ENCODE results near the gene TMEM116. TPM values are rescaled to one million over a fixed set of nuclear protein-coding genes. Genes with fewer than 3 reads are reported as not detected.
"Not testable (repeated sequence)": the region's sequence is repeated elsewhere in the genome, so short reads cannot be mapped to it uniquely, and the experiment has no call there.

Gene TMEM116
- polyA plus RNA-seq, 3 donors: 5.1 to 6.1 (median 5.5) TPM

GRCh38 chr12:111992464-111992863 is 20.5 kb downstream of the TMEM116 start:
- no peak overlapping the region for H3K27ac ChIP-seq (ENCODE audit: low read depth, low read length)
- 79 to 84% (median 82%) methylated on average over 6 of the region's 6 CpGs for WGBS, 3 donors

GRCh38 chr12:111991946-111992345 is 21.0 kb downstream of the TMEM116 start:
- H3K27ac ChIP-seq (ENCODE audit: low read depth, low read length): no peak overlapping the region
- 93 to 98% (median 96%) methylated on average over 2 to 4 of the region's 4 CpGs for WGBS, 3 donors

GRCh38 chr12:111991535-111991934 is 21.4 kb downstream of the TMEM116 start:
- WGBS, 3 donors: 92 to 98% (median 95%) methylated on average over 2 of the region's 2 CpGs
- H3K27ac ChIP-seq (ENCODE audit: low read depth, low read length): no peak overlapping the region

- no peak overlapping the region for H3K27ac ChIP-seq (ENCODE audit: low read depth, low read length)
- 74 to 91% (median 90%) methylated on average over 2 of the region's 2 CpGs for WGBS, 3 donors
These were observed 28.1 kb downstream of the TMEM116 start for GRCh38 chr12:111984820-111985219.

GRCh38 chr12:111981987-111982386 is 31.0 kb downstream of the TMEM116 start:
- 94 to 100% (median 96%) methylated on average over 2 of the region's 2 CpGs for whole genome bisulfite sequencing, 3 donors
- no peak overlapping the region for H3K27ac ChIP-seq (ENCODE audit: low read depth, low read length)

- WGBS, 3 donors: 77 to 94% (median 87%) methylated on average over 5 of the region's 5 CpGs
These were observed 32.4 kb downstream of the TMEM116 start for GRCh38 chr12:111980598-111980997.

GRCh38 chr12:111978545-111978944 is 34.4 kb downstream of the TMEM116 start:
- no peak overlapping the region for H3K27ac ChIP-seq (ENCODE audit: low read depth, low read length)

More at GRCh38 chr12:111980598-111980997, 32.4 kb downstream of the TMEM116 start:
- no peak overlapping the region for H3K27ac ChIP-seq (ENCODE audit: low read depth, low read length)

GRCh38 chr12:111976860-111977259 is 36.1 kb downstream of the TMEM116 start:
- H3K27ac ChIP-seq (ENCODE audit: low read depth, low read length): no peak overlapping the region

- 89 to 97% (median 93%) methylated on average over 6 of the region's 6 CpGs for WGBS, 3 donors
- H3K27ac ChIP-seq (ENCODE audit: low read depth, low read length): no peak overlapping the region
These were observed 36.7 kb downstream of the TMEM116 start for GRCh38 chr12:111976291-111976690.

GRCh38 chr12:111975161-111975931 is 37.6 kb downstream of the TMEM116 start:
- no peak overlapping the region for H3K27ac ChIP-seq (ENCODE audit: low read depth, low read length)
- 77 to 90% (median 80%) methylated on average over 5 of the region's 5 CpGs for WGBS, 3 donors

GRCh38 chr12:111971800-111972199 is 41.2 kb downstream of the TMEM116 start:
- H3K27ac ChIP-seq (ENCODE audit: low read depth, low read length): no peak overlapping the region

GRCh38 chr12:111964935-111965334 is 48.0 kb downstream of the TMEM116 start:
- WGBS, 3 donors: 87 to 93% (median 93%) methylated on average over 1 of the region's 1 CpG
- no peak overlapping the region for H3K27ac ChIP-seq (ENCODE audit: low read depth, low read length)

GRCh38 chr12:111959518-111959917 is 53.4 kb downstream of the TMEM116 start:
- 93 to 100% (median 96%) methylated on average over 2 of the region's 2 CpGs for WGBS, 3 donors
- not testable (repeated sequence) for H3K27ac ChIP-seq (ENCODE audit: low read depth, low read length)

GRCh38 chr12:111957224-111957623 is 55.7 kb downstream of the TMEM116 start:
- H3K27ac ChIP-seq (ENCODE audit: low read depth, low read length): not testable (repeated sequence)
- WGBS, 3 donors: 96 to 98% (median 96%) methylated on average over 20 to 31 of the region's 31 CpGs

- no peak overlapping the region for H3K27ac ChIP-seq (ENCODE audit: low read depth, low read length)
- 80 to 94% (median 89%) methylated on average over 5 of the region's 5 CpGs for WGBS, 3 donors
These were observed 58.0 kb downstream of the TMEM116 start for GRCh38 chr12:111954969-111955368.

- WGBS, 3 donors: 52 to 74% (median 71%) methylated on average over 4 of the region's 4 CpGs
- no peak overlapping the region for H3K27ac ChIP-seq (ENCODE audit: low read depth, low read length)
These were observed 59.5 kb downstream of the TMEM116 start for GRCh38 chr12:111953455-111953854.

GRCh38 chr12:111952084-111952787 is 60.7 kb downstream of the TMEM116 start:
- WGBS, 3 donors: 92 to 97% (median 94%) methylated on average over 4 of the region's 4 CpGs

GRCh38 chr12:111950961-111951676 is 61.8 kb downstream of the TMEM116 start:
- WGBS, 3 donors: 72 to 86% (median 72%) methylated on average over 3 of the region's 3 CpGs
- not testable (repeated sequence) for H3K27ac ChIP-seq (ENCODE audit: low read depth, low read length)

More at GRCh38 chr12:111952084-111952787, 60.7 kb downstream of the TMEM116 start:
- not testable (repeated sequence) for H3K27ac ChIP-seq (ENCODE audit: low read depth, low read length)

GRCh38 chr12:111943929-111944328 is 69.0 kb downstream of the TMEM116 start:
- WGBS, 3 donors: 98 to 100% (median 100%) methylated on average over 1 of the region's 1 CpG
- no peak overlapping the region for H3K27ac ChIP-seq (ENCODE audit: low read depth, low read length)

Measured in adipose tissue (tissue), 3 donors.